Measurements from ENCODE around the gene CNTN6.

GRCh38 chr3:1197051-1197450, 104.2 kb downstream of the CNTN6 start:
- no peak for TF ChIP-seq POLR2A (IDR thresholded peaks at IDR 0.05)
- no peak for TF ChIP-seq CTCF (IDR thresholded peaks at IDR 0.05)
- TF ChIP-seq POLR2AphosphoS5 (IDR thresholded peaks at IDR 0.05) = no peak

Data from transverse colon (tissue), 4 donors.